ENCODE data around the gene KIRREL3.

The KIRREL3 gene

GRCh38 chr11:126896025-126896424 is 104.5 kb downstream of the KIRREL3 start:
- H3K27ac ChIP-seq, result no peak overlapping the region
- TF ChIP-seq, protein P1, sequence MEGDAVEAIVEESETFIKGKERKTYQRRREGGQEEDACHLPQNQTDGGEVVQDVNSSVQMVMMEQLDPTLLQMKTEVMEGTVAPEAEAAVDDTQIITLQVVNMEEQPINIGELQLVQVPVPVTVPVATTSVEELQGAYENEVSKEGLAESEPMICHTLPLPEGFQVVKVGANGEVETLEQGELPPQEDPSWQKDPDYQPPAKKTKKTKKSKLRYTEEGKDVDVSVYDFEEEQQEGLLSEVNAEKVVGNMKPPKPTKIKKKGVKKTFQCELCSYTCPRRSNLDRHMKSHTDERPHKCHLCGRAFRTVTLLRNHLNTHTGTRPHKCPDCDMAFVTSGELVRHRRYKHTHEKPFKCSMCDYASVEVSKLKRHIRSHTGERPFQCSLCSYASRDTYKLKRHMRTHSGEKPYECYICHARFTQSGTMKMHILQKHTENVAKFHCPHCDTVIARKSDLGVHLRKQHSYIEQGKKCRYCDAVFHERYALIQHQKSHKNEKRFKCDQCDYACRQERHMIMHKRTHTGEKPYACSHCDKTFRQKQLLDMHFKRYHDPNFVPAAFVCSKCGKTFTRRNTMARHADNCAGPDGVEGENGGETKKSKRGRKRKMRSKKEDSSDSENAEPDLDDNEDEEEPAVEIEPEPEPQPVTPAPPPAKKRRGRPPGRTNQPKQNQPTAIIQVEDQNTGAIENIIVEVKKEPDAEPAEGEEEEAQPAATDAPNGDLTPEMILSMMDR (conservative IDR thresholded peaks at IDR 0.05), result no peak

- H3K27ac ChIP-seq, result no peak overlapping the region
- TF ChIP-seq, protein P1 (conservative IDR thresholded peaks at IDR 0.05), result no peak
Observed at GRCh38 chr11:126893796-126894195, 106.8 kb downstream of the KIRREL3 start.

- H3K27ac ChIP-seq, result no peak overlapping the region
- TF ChIP-seq, protein P1 (conservative IDR thresholded peaks at IDR 0.05), result no peak
Observed at GRCh38 chr11:126892756-126893155, 107.8 kb downstream of the KIRREL3 start.

DNA sequence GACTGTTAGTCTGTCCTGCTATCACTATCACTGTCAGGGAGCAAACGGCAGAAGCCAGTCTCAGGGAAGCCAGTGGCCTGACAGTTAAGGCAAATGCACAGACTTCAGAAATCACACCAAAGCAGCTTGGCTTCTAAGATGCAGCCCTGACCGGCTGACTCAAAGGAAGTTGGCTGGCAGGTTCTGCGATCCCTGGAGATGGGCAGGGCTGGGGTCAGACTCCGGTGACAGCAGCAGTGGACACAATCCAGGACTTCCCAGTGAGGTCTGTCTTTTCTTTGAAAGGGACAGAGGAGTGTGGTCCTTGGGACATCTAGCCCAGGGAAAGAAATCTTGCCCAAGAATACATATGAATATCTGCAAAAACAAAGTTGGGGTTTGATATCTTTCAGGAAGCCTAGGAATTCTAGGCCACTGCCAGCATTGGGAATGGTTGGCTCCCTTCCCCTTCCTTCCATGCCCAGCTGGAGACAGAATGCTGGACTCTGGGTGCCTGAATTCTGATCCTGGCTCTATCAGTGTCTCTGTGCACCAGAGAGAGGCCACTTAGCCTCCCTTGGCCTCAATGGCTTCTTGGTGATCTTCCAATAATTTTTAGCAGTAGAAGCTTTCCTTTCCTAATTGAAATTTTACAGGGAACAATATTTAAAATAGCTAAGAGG is 108.9 kb downstream of the KIRREL3 start:
- TF ChIP-seq, protein P1 (conservative IDR thresholded peaks at IDR 0.05), result no peak
- H3K27ac ChIP-seq, result no peak overlapping the region

DNA sequence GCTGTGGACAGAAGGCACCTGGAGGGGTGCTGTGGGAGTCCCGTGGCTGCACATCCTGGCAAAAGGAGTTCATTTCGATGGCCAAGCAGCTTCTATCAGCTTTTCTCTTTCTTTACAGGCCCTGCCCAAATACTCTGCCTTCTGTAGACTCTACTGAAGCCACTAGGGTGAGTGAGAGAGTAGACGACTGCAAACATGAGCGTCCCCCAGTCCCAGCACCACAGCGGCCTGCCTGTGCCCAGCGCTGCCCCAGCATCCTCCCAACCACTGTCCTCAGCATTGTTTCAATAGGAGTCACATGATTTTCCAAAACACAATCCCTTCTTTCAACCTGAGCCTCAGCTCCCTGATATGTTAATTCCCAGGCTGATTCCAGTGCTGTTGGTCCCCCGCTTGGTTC is 110.0 kb downstream of the KIRREL3 start:
- H3K27ac ChIP-seq, result no peak overlapping the region
- TF ChIP-seq, protein P1 (conservative IDR thresholded peaks at IDR 0.05), result no peak

GRCh38 chr11:126888115-126888712 is 112.4 kb downstream of the KIRREL3 start:
- no peak overlapping the region for H3K27ac ChIP-seq
- TF ChIP-seq, protein P1 (conservative IDR thresholded peaks at IDR 0.05), result no peak

DNA sequence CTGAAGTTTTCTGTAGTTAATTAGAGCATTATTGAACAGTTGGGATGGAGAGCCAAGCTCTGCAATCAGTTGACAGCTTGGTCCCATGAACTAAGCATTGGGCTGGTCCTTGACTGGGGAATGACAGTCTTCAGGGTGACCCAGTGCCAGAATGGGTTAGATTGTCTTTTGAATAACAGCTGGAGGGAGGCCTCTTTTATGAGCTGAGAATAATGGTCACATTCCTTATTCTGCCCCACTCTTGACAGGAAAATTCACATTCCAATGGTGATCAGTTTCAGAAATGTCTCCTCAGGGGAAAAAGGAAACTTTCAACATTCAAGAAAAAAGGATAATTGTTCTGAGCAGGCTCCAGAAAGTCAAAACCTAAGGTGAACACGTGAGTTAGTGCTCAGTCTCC is 113.9 kb downstream of the KIRREL3 start:
- TF ChIP-seq, protein P1 (conservative IDR thresholded peaks at IDR 0.05), result no peak
- no peak overlapping the region for H3K27ac ChIP-seq
